Putamen (tissue), 1 donor: ENCODE results near the gene HTD2.

Experiments
- DNase-seq: peaks from one replicate; pipeline ENCODE4 v3.0.0-alpha.2; 2016; ENCODE audit warnings: low spot score

Gene HTD2

GRCh38 chr3:58292866-58293265 is 13.5 kb upstream of the HTD2 start:
- no peak for DNase-seq

- peak; percentile 68 for DNase-seq
Observed at GRCh38 chr3:58293516-58293915, 12.8 kb upstream of the HTD2 start.

GRCh38 chr3:58296269-58296668 is 10.1 kb upstream of the HTD2 start:
- DNase-seq, result peak; percentile 94

- no peak for DNase-seq
Observed at GRCh38 chr3:58296843-58297242, 9.5 kb upstream of the HTD2 start.

- DNase-seq, result no peak
Observed at GRCh38 chr3:58298190-58298589, 8.1 kb upstream of the HTD2 start.

- no peak for DNase-seq
Observed at GRCh38 chr3:58299075-58299474, 7.2 kb upstream of the HTD2 start.

- DNase-seq, result no peak
Observed at GRCh38 chr3:58299839-58300516, 6.3 kb upstream of the HTD2 start.

GRCh38 chr3:58307639-58308215 is 1.4 kb downstream of the HTD2 start:
- DNase-seq, result no peak

- no peak for DNase-seq
Observed at GRCh38 chr3:58308728-58309127, 2.4 kb downstream of the HTD2 start.

- no peak for DNase-seq
Observed at GRCh38 chr3:58317811-58318210, 11.5 kb downstream of the HTD2 start.

GRCh38 chr3:58321791-58322190 is 15.5 kb downstream of the HTD2 start:
- no peak for DNase-seq

- no peak for DNase-seq
Observed at GRCh38 chr3:58322793-58323192, 16.5 kb downstream of the HTD2 start.

- DNase-seq, result no peak
Observed at GRCh38 chr3:58323529-58324390, 17.4 kb downstream of the HTD2 start.

- no peak for DNase-seq
Observed at GRCh38 chr3:58324391-58325390, 18.4 kb downstream of the HTD2 start.

- no peak for DNase-seq
Observed at GRCh38 chr3:58325525-58325992, 19.2 kb downstream of the HTD2 start.

GRCh38 chr3:58326267-58326900 is 20.1 kb downstream of the HTD2 start:
- no peak for DNase-seq

- no peak for DNase-seq
Observed at GRCh38 chr3:58329150-58329921, 23.0 kb downstream of the HTD2 start.

GRCh38 chr3:58329922-58330413 is 23.6 kb downstream of the HTD2 start:
- DNase-seq, result no peak

- DNase-seq, result no peak
Observed at GRCh38 chr3:58331593-58332152, 25.4 kb downstream of the HTD2 start.
